MM.1S (cell line): ENCODE data around the gene OR8S1.

Experiments used
- EZH2 ChIP-seq: fragments of 300-600 bp; sonication (generic); optimal IDR thresholded peaks from 2 replicates; pipeline ENCODE3; 2017; ENCODE audit warnings: low read depth, mild to moderate bottlenecking, antibody characterized with exemption, low read length, mixed read lengths
- TF ChIP-seq, protein P1 (sequence below): fragments of 300-600 bp; sonication (generic); IDR thresholded peaks from 2 replicates; pipeline ENCODE4 v1.5.1; 2016; ENCODE audit warnings: antibody characterized with exemption, low read length, mixed read lengths

GRCh38 chr12:48510111-48510510 lies 15.3 kb upstream of the OR8S1 start:
- TF ChIP-seq, protein P1, sequence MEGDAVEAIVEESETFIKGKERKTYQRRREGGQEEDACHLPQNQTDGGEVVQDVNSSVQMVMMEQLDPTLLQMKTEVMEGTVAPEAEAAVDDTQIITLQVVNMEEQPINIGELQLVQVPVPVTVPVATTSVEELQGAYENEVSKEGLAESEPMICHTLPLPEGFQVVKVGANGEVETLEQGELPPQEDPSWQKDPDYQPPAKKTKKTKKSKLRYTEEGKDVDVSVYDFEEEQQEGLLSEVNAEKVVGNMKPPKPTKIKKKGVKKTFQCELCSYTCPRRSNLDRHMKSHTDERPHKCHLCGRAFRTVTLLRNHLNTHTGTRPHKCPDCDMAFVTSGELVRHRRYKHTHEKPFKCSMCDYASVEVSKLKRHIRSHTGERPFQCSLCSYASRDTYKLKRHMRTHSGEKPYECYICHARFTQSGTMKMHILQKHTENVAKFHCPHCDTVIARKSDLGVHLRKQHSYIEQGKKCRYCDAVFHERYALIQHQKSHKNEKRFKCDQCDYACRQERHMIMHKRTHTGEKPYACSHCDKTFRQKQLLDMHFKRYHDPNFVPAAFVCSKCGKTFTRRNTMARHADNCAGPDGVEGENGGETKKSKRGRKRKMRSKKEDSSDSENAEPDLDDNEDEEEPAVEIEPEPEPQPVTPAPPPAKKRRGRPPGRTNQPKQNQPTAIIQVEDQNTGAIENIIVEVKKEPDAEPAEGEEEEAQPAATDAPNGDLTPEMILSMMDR, result no peak
- no peak for TF ChIP-seq EZH2
